HG03095 (cell line): ENCODE measurements around the gene GORASP2.

Source experiments
- ATAC-seq: cut with Tn5 transposase; IDR thresholded peaks from one replicate; pipeline ENCODE4 v1.9.1; 2021; ENCODE audit warnings: moderate library complexity; ENCODE audit not compliant: unreplicated experiment

Gene GORASP2

DNA sequence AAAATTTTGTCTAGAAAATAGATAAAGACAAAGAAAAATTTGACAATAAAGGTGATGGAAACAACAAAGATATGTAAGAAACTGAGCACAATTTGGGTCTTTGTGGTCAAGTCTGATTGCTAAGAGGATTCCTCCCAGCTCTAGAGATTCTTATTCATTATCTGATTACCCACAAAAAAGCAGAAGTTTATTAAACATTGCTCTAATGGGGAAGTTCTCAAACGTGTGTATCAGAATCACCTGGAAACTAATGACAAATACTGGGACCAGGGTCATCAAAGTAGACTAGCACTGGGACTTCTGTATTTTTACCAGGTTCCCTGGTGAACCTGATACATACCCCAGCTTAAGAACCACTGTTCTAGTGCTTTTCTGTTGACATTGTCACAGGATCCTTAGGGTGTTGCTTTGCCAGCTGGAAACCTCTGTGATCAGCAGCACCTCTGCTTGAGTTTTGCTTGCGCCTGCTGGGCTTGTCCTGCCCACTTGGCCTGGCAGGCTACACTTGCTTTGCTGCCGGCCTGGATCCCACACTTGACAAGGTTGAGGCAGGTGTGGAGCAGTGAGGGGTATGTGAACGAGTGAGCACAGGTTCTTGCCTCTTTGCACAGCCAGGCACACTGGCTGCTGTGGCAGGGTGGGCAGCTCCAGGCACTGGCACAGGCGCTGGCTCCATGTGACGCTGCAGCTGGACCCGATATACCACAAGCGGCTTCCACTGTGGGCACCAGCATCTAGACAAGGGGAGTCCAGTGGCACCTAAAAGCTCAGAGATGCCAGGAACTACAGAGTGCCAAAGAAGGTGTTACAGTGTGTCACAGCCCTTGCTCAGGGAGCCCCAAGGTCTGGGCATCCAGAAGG is 6.2 kb upstream of the GORASP2 start:
- ATAC-seq = no peak

DNA sequence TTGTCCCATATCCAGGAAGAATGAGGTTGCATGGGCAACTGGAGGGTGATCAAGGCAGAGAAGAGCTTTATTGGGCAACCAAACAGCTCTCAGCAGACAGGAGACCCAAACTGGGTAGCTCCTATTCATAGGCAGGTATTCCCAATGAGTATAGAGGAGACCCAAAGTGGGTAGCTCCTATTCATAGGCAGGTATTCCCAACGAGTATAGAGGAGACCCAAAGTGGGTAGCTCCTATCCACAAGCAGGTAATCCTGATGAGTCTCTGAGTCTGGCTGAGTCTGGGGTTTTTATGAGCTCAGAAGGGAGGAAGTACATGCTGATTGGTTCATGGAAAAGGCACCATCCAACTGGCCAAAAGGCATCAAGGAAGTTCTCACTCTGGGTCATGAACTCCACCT is 5.3 kb upstream of the GORASP2 start:
- no peak for ATAC-seq

DNA sequence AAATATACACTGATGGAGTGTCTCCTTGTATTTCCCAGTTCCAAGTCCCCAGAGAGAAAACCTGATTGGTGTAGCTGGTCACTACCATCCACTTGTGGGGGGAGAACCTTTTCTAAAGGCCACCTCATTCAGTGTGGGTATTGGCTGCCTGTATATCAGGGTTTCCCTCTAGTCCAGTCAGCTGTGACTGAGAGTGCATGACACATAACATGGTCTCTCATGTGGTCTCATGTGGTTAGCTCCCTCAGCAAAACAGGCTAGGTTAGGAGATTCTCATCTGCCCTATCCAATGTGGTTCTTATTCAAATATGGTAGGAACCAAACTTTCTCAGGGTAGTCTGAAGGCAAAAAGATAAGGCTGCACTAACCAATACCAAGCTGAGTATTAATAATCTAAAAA is 4.1 kb upstream of the GORASP2 start:
- ATAC-seq = no peak

DNA sequence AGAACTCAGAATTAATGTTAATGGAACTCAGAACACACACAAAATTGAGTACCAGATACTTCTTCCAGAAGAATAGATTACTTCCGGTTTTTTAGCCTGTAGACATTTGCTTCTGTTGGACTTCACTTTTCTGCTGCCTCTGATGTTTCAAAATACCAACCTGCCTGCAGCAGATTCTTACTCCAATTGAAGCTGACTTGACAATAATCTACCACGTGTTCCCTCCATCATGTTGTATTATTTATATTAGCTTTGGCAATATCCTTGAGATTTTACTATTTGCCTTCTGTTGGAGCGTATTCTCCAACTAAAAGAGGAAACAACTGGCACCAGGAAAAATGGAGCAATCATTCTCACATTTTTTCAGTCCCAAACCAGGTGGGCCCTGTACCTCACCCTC is 3.1 kb upstream of the GORASP2 start:
- ATAC-seq = no peak

DNA sequence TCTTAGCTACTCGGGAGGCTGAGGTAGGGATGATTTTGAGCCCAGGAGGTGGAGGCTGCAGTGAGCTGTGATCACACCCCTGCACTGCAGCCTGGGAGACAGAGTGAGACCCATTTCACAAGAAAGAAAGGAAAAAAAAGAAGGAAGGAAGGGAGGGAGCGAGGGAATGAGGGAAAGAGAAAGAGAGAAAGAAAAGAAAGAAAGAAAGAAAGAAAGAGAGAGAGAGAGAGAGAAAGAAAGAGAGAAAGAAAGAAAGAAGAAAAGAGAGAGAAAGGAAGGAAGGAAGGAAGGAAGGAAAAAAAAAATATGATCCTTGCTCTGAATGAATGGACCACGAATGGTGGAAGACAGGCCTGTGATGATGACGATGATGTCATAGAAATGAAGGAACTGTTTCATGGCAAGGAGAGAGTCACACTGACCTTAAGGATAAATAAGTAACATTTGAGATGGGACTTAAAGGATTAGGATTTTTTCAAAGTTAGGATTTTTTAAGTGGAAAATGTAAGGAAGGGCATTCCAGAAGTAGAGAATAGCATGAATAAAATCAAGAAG is 2.2 kb upstream of the GORASP2 start:
- no peak for ATAC-seq

DNA sequence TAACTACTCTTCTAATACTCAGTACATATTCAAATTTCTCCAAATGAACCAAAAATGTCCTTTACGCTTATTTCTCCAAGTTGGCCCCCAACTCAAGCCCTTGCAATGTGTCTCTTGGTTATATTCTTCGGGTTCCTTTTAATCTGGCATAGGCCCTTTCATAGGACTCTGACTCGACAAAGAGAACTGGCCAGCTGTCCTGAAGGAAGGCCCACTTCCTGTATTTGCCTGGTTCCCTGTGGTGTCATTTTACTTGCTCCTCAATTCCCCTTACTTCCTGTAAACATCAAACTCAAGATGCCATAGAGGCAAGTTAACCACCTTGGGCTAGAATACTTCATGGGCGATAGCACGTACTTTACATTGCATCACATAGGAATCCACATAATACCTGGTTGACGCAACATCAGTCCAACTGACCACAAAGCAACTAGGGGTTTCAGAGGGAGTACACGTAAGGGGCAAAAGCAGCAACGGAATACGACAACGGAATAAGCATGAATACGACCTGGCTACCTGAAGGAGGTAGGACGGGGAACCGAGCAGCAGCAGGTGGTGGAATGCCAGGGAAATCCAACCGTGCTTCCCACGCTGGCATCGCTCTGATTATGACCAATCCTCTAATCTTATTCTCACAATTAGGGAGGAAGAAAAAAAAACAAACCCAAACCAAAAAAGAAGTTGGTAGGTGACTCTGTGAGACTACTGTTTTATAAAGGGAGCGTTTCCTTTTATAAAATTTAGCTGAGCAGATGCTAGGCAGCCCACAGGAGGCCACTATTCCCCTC is 823 bp upstream of the GORASP2 start:
- no peak for ATAC-seq

DNA sequence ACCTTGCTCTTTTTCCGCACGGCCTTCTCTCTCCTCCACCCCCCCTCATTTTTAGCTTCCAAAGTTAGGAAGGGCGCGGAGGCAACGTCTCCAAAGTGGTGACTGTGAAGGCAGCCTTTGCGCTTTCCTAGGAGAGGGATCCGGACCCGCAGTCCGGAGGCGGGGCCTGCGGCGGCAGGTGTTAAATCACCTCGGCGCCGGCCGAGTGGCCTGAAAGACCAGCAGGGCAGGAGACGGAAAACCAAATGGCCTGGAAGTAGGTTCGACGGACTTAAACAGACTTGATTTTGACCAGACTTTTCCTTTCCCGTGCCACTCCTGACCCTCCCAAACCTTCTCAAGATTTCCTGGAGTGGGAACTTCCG is 615 bp downstream of the GORASP2 start:
- ATAC-seq = peak; percentile 5

DNA sequence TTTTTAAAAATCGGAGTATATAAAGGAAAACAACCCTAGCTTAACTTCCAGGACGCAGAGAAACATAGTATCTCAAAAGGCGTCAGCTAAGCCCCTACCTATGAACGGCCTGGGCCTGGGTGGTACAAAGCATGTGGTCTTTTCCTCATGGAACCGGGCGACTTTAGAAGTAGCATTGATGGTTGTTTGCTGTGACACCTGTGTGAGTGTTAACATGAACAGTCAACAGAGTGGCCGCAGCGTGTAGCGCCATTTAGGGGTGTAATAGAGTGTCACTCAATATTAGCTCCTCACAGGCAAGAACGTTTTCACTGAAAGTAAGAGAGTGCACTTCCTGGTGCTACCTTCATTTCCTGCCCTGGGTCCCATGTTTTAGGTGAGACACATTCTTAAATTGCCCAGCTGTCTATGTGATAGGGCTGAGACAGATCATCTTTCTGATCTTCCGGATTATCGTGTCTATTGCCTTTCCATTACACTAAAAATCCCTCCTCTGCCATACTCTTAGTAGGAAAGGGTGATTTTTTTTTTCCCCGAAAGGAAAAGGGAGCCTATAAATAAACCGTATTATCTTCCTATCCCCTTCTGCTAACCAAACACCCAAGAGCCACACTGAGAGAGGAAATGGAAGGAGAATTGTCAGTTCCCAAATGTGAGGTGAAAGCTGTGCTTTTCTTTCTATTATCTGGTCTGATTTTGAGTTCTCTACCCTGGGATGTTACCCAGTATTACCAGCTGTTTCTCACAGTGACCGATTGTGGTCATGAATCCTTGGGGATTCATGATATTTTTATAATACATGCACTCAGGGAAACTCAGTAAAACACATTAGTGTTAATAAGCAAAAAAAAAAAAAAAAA is 1.3 kb downstream of the GORASP2 start:
- ATAC-seq = peak; percentile 31

DNA sequence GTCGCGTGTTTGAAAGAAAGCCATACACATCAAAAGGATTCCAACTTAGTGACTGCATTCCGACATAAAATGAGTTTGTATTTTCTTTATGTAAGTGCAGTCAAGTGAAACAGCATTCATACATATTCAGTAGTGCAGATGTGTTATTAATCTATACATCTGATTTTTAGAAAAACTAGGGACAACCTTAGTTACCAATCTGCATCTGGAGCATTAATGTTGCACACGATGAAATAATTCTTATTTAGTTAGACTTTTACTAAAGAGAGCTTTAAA is 1.9 kb downstream of the GORASP2 start:
- no peak for ATAC-seq

DNA sequence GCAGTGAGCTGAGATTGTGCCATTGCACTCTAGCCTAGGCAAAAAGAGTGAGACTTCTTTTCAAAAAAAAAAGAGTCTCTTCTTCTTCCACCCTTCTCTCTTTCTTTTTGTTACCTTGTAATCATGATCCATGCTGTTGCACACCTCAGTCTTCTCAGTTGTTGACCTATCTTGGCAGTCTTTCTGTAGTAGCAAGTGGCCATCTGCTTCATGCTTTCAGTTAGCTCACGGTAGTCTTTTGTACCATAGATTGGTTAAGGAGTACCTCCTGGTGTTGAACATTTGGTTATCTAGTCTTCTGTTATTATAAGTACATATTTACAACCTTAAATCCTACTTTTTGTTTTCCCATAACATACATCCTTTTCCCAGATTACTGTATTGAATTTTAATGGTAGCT is 3.1 kb downstream of the GORASP2 start:
- ATAC-seq = no peak

DNA sequence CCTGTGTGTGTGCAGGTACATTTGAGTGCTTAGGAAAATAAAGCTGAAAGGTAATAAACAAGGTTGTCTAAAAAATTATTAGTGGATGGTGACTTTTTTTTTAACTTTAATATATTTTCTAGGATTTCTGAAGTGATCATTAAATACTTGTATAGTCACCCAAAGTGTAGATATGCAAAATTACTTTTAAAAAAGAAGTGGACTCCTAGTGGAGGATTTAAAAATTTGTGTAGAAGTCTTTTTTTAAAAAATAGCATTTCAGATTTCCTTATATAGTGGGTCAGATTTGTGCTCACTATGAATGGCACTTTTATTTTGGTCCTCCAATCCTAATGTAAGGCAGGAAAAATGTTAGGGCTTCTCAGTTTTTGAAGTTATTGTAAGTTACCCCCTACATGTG is 3.9 kb downstream of the GORASP2 start:
- ATAC-seq = no peak

DNA sequence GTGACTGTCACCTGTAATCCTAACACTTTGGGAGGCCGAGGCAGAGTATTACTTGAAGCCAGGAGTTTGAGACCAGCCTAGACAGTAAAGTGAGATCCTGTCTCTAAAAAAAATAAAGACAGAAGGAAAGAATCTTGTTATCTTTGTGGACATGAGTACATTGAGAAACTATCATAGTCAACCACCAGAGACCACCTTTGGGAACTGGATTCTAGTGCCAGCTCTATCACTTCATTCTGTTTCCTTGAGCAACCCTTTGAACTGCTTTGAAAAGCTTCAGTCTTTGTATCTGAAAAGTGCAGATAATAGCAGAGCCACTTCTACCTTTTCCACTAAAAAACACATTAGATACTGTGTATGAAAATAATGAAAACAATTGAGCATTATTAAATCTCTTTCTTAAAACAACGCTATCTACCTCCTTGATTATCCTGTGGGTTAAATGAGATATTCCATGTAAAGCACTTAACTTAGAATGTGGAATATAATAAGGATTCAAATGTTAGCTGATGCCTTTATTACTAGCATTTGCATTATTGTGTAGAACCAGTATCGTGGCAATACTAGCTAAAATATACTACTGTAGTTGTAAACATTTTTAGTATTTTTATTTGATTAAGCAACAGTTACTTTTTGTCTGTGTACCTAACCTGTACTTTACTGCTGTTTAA is 8.8 kb downstream of the GORASP2 start:
- no peak for ATAC-seq

DNA sequence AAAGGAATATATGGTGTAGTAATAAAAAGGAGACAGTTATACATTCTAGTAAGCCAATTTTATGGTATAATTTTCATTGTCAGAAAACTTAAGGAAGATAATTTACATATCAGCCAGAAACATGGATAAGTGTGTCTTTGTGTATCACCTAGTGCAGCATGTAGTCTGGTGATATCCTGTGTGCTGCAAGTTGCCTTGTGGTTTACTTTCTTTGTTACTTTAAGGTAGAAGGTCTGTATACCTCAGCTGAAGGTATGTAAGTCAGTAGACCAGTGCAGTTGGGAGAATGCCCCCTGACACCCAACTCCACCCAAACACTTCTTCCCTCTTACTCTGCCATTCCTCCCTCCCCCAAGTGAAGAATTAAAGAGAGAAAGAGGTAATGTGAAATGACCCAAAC is 11.0 kb downstream of the GORASP2 start:
- no peak for ATAC-seq

DNA sequence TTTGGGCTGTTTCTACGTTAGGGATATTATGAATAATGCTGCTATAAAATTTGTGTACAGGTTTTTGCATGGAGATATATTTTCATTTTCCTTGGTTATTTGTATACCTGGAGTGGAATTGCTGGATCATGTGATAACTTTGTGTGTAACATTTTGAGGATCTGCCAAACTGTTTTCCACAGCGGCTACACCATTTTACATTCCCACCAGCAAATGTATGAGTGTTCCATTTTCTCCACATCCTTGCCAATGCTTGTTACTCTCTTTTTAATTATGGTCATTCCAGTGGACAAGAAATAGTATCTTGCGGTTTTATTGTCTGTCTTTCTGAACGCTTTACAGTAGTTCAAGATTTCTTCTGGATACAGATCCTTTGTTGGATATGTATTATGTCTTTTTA is 13.6 kb downstream of the GORASP2 start:
- no peak for ATAC-seq

DNA sequence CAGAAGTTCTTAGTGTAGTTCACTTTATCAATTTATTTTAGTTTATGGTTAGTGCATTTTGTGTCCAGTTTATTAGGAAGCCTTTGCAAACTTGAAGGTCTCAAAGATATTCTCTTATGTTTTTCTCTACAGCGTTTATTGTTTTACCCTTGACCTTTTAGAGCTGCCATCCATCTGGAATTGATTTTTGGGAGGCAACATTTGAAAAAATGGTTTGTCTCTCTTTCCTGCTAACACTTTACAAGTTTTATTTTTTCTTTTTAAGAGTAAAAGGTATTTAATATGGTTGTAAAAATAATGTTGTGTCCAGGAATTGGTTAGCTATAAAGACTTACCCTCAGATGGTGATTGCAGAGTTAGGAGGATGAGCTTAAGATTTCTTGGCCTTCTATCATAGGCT is 14.0 kb downstream of the GORASP2 start:
- ATAC-seq = no peak

DNA sequence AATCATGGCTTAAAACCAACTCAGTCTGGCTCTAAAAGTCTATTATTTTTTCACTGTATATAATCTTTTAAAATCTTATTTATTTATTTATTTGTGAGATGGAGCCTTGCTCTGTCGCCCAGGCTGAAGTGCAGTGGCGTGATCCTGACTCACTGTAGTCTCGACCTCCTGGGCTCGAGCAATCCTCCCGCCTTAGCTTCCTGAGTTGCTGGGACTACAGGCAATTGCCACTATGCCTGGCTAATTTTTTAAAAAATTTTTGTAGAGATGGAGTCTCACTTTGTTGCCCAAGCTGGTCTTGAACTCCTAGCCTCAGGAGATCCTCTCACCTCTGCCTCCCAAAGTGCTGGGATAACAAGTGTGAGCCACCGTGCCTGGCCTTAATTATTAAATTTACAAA is 14.5 kb downstream of the GORASP2 start:
- no peak for ATAC-seq

DNA sequence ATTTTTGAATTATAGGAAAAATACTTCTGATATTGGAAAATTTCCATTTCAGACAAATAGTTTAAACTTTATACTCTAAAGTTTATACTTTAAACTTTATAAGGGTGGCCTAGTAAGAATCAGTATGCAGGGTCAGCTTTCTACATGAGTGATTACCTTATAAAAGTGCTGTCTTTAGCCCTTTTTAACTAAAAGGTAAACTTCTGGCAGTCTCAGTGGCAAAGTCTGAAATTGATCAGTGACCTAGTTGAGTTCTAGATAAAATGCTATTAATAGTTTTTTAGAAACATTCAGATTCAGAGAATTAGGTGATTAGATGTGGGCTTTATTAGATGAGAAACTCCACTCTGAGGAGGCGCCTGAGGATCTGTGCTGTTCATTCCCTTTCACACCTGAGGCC is 15.5 kb downstream of the GORASP2 start:
- ATAC-seq = no peak

DNA sequence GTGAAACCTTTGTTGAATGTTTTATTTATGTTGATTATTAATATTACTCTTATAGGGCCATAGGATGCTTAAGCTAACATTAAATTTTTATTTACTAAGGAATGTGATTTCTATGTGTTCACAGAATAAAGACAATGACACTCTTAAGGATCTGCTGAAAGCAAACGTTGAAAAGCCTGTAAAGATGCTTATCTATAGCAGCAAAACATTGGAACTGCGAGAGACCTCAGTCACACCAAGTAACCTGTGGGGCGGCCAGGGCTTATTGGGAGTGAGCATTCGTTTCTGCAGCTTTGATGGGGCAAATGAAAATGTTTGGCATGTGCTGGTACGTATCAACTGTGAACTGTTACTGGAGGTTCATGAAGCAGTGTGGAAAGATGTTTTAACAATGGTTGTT is 20.4 kb downstream of the GORASP2 start:
- no peak for ATAC-seq

DNA sequence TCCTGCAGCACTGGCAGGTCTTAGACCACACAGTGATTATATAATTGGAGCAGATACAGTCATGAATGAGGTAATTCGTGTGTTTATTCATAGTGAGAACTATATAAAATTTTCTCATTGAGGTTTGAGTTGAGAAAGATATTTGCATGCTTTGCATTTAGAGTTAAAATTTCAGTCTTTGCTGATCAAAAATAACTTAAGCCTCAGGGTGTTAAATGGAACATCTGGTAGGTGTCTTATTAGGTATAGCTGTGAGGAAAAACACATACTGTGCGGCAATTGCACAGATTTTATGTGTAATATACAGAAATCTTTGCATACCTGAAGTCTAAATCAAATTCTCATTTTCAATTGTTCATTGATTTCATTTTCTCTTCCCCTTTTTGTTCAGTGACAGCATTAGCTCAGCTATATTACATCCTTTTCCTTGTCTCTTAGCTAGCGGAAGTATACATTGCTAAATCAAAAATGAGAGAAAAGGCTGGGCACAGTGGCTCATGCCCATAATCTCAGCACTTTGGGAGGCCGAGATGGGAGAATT is 21.2 kb downstream of the GORASP2 start:
- peak; percentile 90 for ATAC-seq

DNA sequence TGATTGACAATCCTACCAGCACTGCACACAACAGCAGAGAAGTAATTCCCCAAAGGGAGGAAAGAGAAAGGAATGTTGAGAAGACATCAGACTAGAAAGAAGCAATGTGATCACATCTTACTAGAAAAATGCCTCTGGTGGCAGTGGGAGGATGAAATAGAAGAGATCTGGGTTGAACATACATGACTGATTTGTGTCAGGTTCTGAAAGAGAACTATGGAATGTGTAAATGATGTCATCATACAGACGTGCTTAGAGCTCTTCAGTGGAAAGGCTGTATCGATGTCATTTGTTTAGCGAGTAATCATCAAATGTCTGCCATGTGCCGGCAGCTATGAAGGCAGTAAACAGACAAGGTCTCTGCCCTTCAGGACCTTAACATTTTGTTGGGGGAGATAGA is 24.9 kb downstream of the GORASP2 start:
- ATAC-seq = no peak

DNA sequence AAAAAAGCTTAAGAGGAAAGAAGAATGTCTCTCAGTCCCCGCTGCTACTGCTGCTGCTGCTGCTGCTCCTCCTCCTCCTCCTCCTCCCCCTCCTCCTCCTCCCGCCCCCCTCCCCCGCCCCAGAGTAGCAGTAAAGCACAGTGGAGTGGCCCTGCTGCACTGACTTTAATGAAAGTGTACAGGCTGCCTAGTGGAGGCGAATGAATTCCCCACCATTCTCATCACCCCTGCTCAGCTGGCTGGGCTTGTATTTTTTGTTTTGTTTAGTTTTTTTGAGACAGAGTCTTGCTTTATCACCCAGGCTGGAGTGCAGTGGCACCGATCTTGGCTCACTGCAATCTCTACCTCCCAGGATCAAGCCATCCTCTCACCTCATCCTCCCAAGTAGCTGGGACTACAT is 34.3 kb downstream of the GORASP2 start:
- no peak for ATAC-seq
